ENCODE data around the gene PLG.
"Not testable (repeated sequence)": the region's sequence is repeated elsewhere in the genome, so short reads cannot be mapped to it uniquely, and the experiment has no call there.

Gene PLG

DNA sequence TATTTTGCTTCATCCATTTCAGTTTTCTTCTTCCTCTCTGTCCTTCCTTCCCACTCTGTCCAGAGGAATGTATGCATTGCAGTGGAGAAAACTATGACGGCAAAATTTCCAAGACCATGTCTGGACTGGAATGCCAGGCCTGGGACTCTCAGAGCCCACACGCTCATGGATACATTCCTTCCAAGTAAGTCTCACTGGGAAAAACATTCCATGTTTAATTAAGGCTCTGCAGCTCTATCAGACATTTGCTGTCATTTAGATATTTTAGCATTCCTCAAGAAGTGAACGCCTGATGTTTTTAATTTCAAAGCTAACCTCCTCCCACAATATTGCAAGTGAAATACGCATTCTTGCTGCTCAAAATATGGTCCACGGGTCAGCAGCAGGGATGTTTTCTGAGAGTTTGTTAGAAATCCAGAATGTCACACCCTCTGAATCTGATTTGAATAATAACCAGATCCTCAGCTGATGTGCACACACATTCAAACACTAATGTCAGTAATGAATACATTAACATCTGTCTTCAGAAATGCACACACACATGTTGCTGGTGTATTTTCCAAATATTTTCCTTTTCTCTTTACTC is 12.8 kb downstream of the PLG start:
- POLR2A ChIA-PET, result no interaction called here
- CTCF ChIA-PET, result no interaction called here
- no peak for DNase-seq (ENCODE audit: extremely low spot score)
- TF ChIP-seq BHLHE40 (IDR thresholded peaks at IDR 0.05; ENCODE audit: borderline replicate concordance) (no peak), HDGF (IDR thresholded peaks at IDR 0.05; ENCODE audit: borderline replicate concordance) (no peak), FOXM1 (IDR thresholded peaks at IDR 0.05; ENCODE audit: borderline replicate concordance) (no peak), LEF1 (IDR thresholded peaks at IDR 0.05; ENCODE audit: borderline replicate concordance) (no peak)

DNA sequence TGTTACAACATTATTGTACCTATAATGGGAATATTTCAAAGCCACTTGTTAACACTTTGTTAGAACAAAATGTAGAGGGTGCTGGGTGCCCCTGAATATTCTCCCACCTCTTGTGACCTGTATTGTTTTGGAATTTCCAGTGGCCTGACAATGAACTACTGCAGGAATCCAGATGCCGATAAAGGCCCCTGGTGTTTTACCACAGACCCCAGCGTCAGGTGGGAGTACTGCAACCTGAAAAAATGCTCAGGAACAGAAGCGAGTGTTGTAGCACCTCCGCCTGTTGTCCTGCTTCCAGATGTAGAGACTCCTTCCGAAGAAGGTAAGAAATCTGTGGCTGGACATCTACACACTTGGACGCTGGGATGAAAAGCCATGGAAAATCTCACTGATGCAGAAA is 28.9 kb downstream of the PLG start:
- TF ChIP-seq CTBP1 (IDR thresholded peaks at IDR 0.05; ENCODE audit: borderline replicate concordance) (no peak), ZNF384 (IDR thresholded peaks at IDR 0.05) (no peak), L3MBTL2 (conservative IDR thresholded peaks at IDR 0.05) (no peak), TARDBP (IDR thresholded peaks at IDR 0.05) (no peak), ARNT (IDR thresholded peaks at IDR 0.05) (no peak), FOXM1 (IDR thresholded peaks at IDR 0.05; ENCODE audit: borderline replicate concordance) (no peak)
- peak; percentile 30 for DNase-seq (ENCODE audit: extremely low spot score)
- CTCF ChIA-PET, result no interaction called here

DNA sequence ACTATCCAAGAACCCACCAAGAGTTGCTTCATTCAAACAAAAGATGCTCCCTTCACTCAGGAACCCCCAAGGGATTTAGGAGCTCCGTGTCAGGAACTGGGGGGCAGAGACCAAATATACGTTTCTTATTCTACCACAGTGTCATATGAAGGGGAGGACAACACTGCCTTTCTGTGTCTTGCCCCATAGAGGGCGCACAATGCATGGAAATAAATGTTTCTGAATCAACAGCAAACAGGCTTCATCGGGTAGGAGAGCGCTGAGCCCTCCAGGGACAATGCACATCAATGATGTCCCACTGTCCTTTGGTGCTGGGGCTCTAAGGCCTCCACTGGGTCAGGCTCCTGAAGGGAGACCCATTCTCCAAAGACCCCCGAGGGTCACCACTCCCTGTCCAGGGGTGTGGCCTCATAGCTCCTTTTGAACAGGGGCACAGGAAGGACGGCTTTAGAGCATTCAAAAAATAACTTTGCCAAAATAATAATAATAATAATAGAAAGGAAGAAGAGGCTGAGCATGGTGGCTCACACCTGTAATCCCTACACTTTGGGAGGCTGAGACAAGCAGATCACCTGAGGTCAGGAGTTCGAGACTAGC is 31.1 kb downstream of the PLG start:
- DNase-seq (ENCODE audit: extremely low spot score), result peak; percentile 63
- POLR2A ChIA-PET, result no interaction called here
- CTCF ChIA-PET, result interaction anchor here (0.7 to 1.6 kb wide), 6 partner anchors 11 to 643 kb away, joined by 3 to 7 read pairs (median 4); no protein-coding TSS in a partner anchor
- TF ChIP-seq FOXA1 (IDR thresholded peaks at IDR 0.05), result no peak
- TF ChIP-seq SP1 (IDR thresholded peaks at IDR 0.05), result no peak

More for the DNA sequence above, 28.9 kb downstream of the PLG start:
- POLR2A ChIA-PET, result no interaction called here

DNA sequence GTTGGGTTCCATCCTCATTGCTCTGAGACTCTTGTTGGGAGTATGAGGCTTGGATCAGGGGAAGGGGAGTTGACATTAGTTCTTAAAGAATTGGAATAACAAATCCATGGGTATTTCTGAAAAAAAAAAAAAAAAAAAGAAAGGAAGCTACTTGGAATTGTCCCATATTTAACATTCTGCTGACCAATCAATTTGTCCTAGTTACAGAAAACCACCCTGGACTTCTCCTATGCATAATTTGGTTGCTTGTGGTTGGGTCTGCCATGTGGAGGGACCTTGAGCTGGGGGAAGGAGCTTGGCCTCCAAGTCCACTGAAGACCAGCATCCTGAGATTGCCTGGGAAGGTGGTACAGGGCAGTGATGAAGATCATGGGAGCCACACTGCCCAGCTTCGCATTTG is 32.6 kb downstream of the PLG start:
- no peak for DNase-seq (ENCODE audit: extremely low spot score)
- ChIA-PET POLR2A (no interaction called here), CTCF (interaction anchor here (1.6 kb wide), 1 partner anchor 639 kb away, joined by 3 read pairs; no protein-coding TSS in a partner anchor)
- TF ChIP-seq SP1 (IDR thresholded peaks at IDR 0.05), result no peak

DNA sequence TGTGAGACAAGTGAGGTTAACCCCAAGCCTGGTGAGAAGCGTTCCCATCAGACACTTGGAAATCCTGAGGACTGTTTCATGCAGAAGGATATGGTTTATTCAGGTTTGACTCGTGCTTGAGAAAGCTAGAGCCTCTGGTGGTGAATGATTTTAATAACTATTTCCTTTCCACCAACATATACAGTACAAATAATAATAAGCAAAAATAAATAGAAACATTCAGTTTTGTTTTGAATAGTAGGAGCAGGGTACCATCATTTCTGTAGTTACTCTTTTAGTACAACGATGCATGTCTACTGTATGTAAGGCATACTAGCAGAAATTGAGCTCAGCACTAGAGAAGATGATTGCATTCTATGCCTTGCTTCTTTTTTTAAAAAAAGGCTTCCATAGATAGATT is 33.5 kb downstream of the PLG start:
- TF ChIP-seq ARNT (IDR thresholded peaks at IDR 0.05) (no peak), TARDBP (IDR thresholded peaks at IDR 0.05) (no peak), NFRKB (IDR thresholded peaks at IDR 0.05) (no peak), LEF1 (IDR thresholded peaks at IDR 0.05; ENCODE audit: borderline replicate concordance) (no peak), SP1 (IDR thresholded peaks at IDR 0.05) (no peak), SUZ12 (IDR thresholded peaks at IDR 0.05) (no peak), FOXA1 (IDR thresholded peaks at IDR 0.05) (no peak), HDGF (IDR thresholded peaks at IDR 0.05; ENCODE audit: borderline replicate concordance) (no peak), ZNF384 (IDR thresholded peaks at IDR 0.05) (no peak), BHLHE40 (IDR thresholded peaks at IDR 0.05; ENCODE audit: borderline replicate concordance) (no peak), L3MBTL2 (conservative IDR thresholded peaks at IDR 0.05) (no peak), FOXK2 (IDR thresholded peaks at IDR 0.05) (no peak), CTBP1 (IDR thresholded peaks at IDR 0.05; ENCODE audit: borderline replicate concordance) (no peak), ELF4 (IDR thresholded peaks at IDR 0.05) (no peak), FOXM1 (IDR thresholded peaks at IDR 0.05; ENCODE audit: borderline replicate concordance) (no peak)
- TF ChIP-seq, protein P1, sequence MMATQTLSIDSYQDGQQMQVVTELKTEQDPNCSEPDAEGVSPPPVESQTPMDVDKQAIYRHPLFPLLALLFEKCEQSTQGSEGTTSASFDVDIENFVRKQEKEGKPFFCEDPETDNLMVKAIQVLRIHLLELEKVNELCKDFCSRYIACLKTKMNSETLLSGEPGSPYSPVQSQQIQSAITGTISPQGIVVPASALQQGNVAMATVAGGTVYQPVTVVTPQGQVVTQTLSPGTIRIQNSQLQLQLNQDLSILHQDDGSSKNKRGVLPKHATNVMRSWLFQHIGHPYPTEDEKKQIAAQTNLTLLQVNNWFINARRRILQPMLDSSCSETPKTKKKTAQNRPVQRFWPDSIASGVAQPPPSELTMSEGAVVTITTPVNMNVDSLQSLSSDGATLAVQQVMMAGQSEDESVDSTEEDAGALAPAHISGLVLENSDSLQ (IDR thresholded peaks at IDR 0.05), result no peak
- ChIA-PET CTCF (no interaction called here), POLR2A (no interaction called here)
- no peak for DNase-seq (ENCODE audit: extremely low spot score)

DNA sequence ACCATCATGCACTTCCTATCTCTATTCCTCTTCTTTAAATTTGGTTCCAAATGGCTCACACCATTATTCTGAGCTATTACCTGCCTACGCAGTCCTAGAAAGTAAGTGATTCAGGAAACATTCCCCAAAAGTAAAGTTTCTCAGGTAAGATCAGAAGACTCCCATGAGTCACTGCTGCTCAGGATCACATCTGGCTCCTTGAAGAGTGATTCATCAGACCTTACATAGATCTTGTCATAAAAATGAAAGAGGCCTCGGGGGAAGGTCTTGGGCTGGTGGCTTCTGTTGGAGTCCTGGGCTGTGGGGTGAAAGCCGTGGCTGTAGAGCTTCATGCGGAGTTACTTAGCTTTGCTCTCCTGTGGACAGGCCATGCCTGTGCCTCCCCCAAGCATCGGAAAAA is 35.9 kb downstream of the PLG start:
- ChIA-PET CTCF (no interaction called here), POLR2A (no interaction called here)
- TF ChIP-seq LEF1 (IDR thresholded peaks at IDR 0.05; ENCODE audit: borderline replicate concordance) (no peak), CTBP1 (IDR thresholded peaks at IDR 0.05; ENCODE audit: borderline replicate concordance) (no peak), L3MBTL2 (conservative IDR thresholded peaks at IDR 0.05) (no peak), ZNF384 (IDR thresholded peaks at IDR 0.05) (no peak), FOXM1 (IDR thresholded peaks at IDR 0.05; ENCODE audit: borderline replicate concordance) (no peak), ARNT (IDR thresholded peaks at IDR 0.05) (no peak), FOXA1 (IDR thresholded peaks at IDR 0.05) (no peak), SUZ12 (IDR thresholded peaks at IDR 0.05) (no peak), ELF4 (IDR thresholded peaks at IDR 0.05) (no peak), NFRKB (IDR thresholded peaks at IDR 0.05) (no peak), BHLHE40 (IDR thresholded peaks at IDR 0.05; ENCODE audit: borderline replicate concordance) (no peak), FOXK2 (IDR thresholded peaks at IDR 0.05) (no peak), SP1 (IDR thresholded peaks at IDR 0.05) (no peak), TARDBP (IDR thresholded peaks at IDR 0.05) (no peak), HDGF (IDR thresholded peaks at IDR 0.05; ENCODE audit: borderline replicate concordance) (no peak)
- TF ChIP-seq, protein P1 (IDR thresholded peaks at IDR 0.05), result no peak
- DNase-seq (ENCODE audit: extremely low spot score), result no peak

DNA sequence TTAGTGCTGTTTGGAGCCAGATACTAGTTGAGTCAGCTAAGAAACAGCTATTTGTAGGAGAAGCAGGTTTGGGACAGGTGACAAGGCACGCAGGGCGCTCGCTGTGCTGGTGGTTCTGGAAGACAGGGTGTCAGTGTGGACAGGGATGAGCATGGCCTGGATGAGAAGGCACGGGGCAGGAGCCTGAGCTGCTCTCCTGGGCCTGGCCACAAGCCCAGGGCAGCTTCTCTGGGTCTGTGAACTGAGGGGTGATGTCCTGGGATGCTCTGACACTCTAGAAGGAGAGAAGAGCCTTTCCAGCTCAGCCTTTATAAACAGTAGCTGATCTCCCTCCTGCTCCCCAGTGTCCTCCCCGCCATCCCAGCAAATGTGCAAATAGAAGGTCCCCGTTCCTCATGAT is 37.9 kb downstream of the PLG start:
- POLR2A ChIA-PET, result no interaction called here
- no peak for DNase-seq (ENCODE audit: extremely low spot score)
- CTCF ChIA-PET, result no interaction called here
- TF ChIP-seq SP1 (IDR thresholded peaks at IDR 0.05) (no peak), FOXK2 (IDR thresholded peaks at IDR 0.05) (no peak), FOXA1 (IDR thresholded peaks at IDR 0.05) (no peak), ARNT (IDR thresholded peaks at IDR 0.05) (no peak), FOXM1 (IDR thresholded peaks at IDR 0.05; ENCODE audit: borderline replicate concordance) (no peak), SUZ12 (IDR thresholded peaks at IDR 0.05) (no peak), ELF4 (IDR thresholded peaks at IDR 0.05) (no peak), ZNF384 (IDR thresholded peaks at IDR 0.05) (no peak), BHLHE40 (IDR thresholded peaks at IDR 0.05; ENCODE audit: borderline replicate concordance) (no peak), LEF1 (IDR thresholded peaks at IDR 0.05; ENCODE audit: borderline replicate concordance) (no peak), TARDBP (IDR thresholded peaks at IDR 0.05) (no peak)

DNA sequence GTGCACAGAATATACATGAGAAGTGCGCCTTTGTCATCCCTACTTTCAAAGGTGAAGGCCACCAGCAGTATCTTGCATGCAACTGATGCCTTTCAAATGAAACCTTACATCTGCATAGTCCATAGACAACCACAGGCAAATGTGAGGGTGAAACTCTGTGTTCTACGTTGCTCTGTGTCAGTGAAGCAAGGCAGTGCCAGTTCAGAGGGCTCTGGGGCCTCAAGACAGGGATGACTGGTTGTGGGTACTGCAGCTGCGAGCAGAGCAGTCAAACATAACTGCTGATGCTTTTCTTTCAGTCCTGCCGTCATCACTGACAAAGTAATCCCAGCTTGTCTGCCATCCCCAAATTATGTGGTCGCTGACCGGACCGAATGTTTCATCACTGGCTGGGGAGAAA is 39.0 kb downstream of the PLG start:
- CTCF ChIA-PET; DNase-seq (ENCODE audit: extremely low spot score); POLR2A ChIA-PET: not testable (repeated sequence)
